Smooth muscle cell (in vitro differentiated cells): ENCODE results near the gene NPRL2. TPM values are rescaled to one million over a fixed set of nuclear protein-coding genes. Genes with fewer than 3 reads are reported as not detected.

Experiments used
- DNase-seq: peaks from one replicate; lab custom pipeline; 2025; ENCODE audit not compliant: unreplicated experiment; lab: John Stamatoyannopoulos, UW
- H2AFZ ChIP-seq: fragments of 200-600 bp; sonication (generic); 2 replicates; pipeline ENCODE4 v1.6.0; 2016; ENCODE audit warnings: antibody characterized with exemption, low read depth, mild to moderate bottlenecking
- H3F3A ChIP-seq: fragments of 200-600 bp; sonication (generic); 2 replicates; pipeline ENCODE4 v1.6.0; 2017; ENCODE audit warnings: antibody characterized with exemption, low read depth
- H3K27ac ChIP-seq: fragments of 200-600 bp; sonication (generic); 2 replicates; pipeline ENCODE4 v1.5.1; 2016; ENCODE audit warnings: low read depth, mild to moderate bottlenecking
- H3K27me3 ChIP-seq: fragments of 200-600 bp; sonication (generic); 2 replicates; pipeline ENCODE4 v1.6.1; 2016; ENCODE audit warnings: low read depth, mild to moderate bottlenecking
- H3K36me3 ChIP-seq: fragments of 200-600 bp; sonication (generic); 2 replicates; pipeline ENCODE4 v1.5.1; 2016; ENCODE audit warnings: low read depth
- H3K4me1 ChIP-seq: fragments of 200-600 bp; sonication (generic); 2 replicates; pipeline ENCODE4 v1.5.1; 2016; ENCODE audit warnings: low read depth
- H3K4me2 ChIP-seq: fragments of 200-600 bp; sonication (generic); 2 replicates; pipeline ENCODE4 v1.6.0; 2016; ENCODE audit warnings: mild to moderate bottlenecking
- H3K4me3 ChIP-seq: fragments of 200-600 bp; sonication (generic); 2 replicates; pipeline ENCODE4 v1.5.1; 2016; ENCODE audit warnings: mild to moderate bottlenecking
- H3K79me2 ChIP-seq: fragments of 200-600 bp; sonication (generic); 2 replicates; pipeline ENCODE4 v1.6.0; 2016; ENCODE audit warnings: low read depth, mild to moderate bottlenecking
- H3K9ac ChIP-seq: fragments of 200-600 bp; sonication (generic); 2 replicates; pipeline ENCODE4 v1.6.0; 2016; ENCODE audit warnings: low read depth
- H3K9me3 ChIP-seq: fragments of 200-600 bp; sonication (generic); replicated peaks from 2 replicates; pipeline ENCODE4 v1.5.1; 2016; ENCODE audit warnings: low read depth
- H4K20me1 ChIP-seq: fragments of 200-600 bp; sonication (generic); 2 replicates; pipeline ENCODE4 v1.6.0; 2016; ENCODE audit warnings: low read depth
- CTCF ChIP-seq: fragments of 200-600 bp; sonication (generic); IDR thresholded peaks from 2 replicates; pipeline ENCODE4 v1.5.1; 2017; ENCODE audit warnings: borderline replicate concordance, mild to moderate bottlenecking, antibody characterized with exemption; ENCODE audit not compliant: insufficient read depth, poor library complexity, severe bottlenecking
- WGBS: methylation state at CpG from one replicate; pipeline ENCODE4 v1.1.7; 2016; ENCODE audit warnings: low lambda C conversion rate; 5-methylcytosine and 5-hydroxymethylcytosine counted together
- polyA plus RNA-seq: library from polyadenylated mRNA; unstranded; fragments of >200 nt; fragmentation: Nextera tagmentation; extraction: Ambion mirVana; gene quantifications from 2 replicates; pipeline ENCODE4 v1.2.1, GENCODE V29; 2016
- total RNA-seq: library from RNA; depleted of rRNA; stranded (reverse); fragments of >200 nt; gene quantifications from 2 replicates; pipeline ENCODE4 v1.2.3, GENCODE V29; 2014

Gene NPRL2
- total and polyA plus RNA-seq, 2 experiments from 2014 or later = 25.1 to 29.3 TPM

GRCh38 chr3:50374363-50375257 lies 24.0 kb upstream of the NPRL2 start:
- TF ChIP-seq CTCF = no peak
- Histone ChIP-seq H2AFZ (no peak overlapping the region), H3K4me2 (no peak overlapping the region), H3F3A (no peaks in the 10 kb centered on the region), H3K4me3 (no peak overlapping the region), H3K27ac (no peak overlapping the region), H3K4me1 (peaks cover 6% of the 10 kb centered on the region), H3K79me2 (no peaks in the 10 kb centered on the region), H3K9ac (no peak overlapping the region), H3K36me3 (no peaks in the 10 kb centered on the region), H3K27me3 (no peaks in the 10 kb centered on the region), H4K20me1 (no peaks in the 10 kb centered on the region), H3K9me3 (no peaks in the 10 kb centered on the region)
- DNase-seq = no peak
- 83% methylated on average over 16 of the region's 22 CpGs for WGBS

- TF ChIP-seq CTCF = no peak
- whole genome bisulfite sequencing = 64% methylated on average over 9 of the region's 12 CpGs
- no peak overlapping the region for H3K4me2 ChIP-seq
- no peaks in the 10 kb centered on the region for H3K79me2 ChIP-seq
- no peak overlapping the region for H3K4me3 ChIP-seq
- no peak overlapping the region for H2AFZ ChIP-seq
- no peaks in the 10 kb centered on the region for H3K36me3 ChIP-seq
- peaks cover 6% of the 10 kb centered on the region for H3K4me1 ChIP-seq
- no peak overlapping the region for H3K27ac ChIP-seq
- no peaks in the 10 kb centered on the region for H3K27me3 ChIP-seq
- H3K9ac ChIP-seq = no peak overlapping the region
- no peaks in the 10 kb centered on the region for H4K20me1 ChIP-seq
- H3F3A ChIP-seq = no peaks in the 10 kb centered on the region
- no peaks in the 10 kb centered on the region for H3K9me3 ChIP-seq
- DNase-seq = no peak
Measured at GRCh38 chr3:50373146-50374051, 22.8 kb upstream of the NPRL2 start.

- WGBS = 70% methylated on average over 8 of the region's 8 CpGs
- Histone ChIP-seq H3K4me3 (no peak overlapping the region), H3K4me1 (peaks cover 6% of the 10 kb centered on the region), H3K27ac (no peak overlapping the region), H2AFZ (no peak overlapping the region), H3K79me2 (no peaks in the 10 kb centered on the region), H3K27me3 (no peaks in the 10 kb centered on the region), H3K36me3 (no peaks in the 10 kb centered on the region), H4K20me1 (no peaks in the 10 kb centered on the region), H3F3A (no peaks in the 10 kb centered on the region), H3K9ac (no peak overlapping the region), H3K9me3 (no peaks in the 10 kb centered on the region), H3K4me2 (no peak overlapping the region)
- DNase-seq = no peak
- TF ChIP-seq CTCF = no peak
Measured at GRCh38 chr3:50372349-50372748, 21.8 kb upstream of the NPRL2 start.
